ENCODE data around the gene STRIP2. TPM values are rescaled to one million over a fixed set of nuclear protein-coding genes. Genes with fewer than 3 reads are reported as not detected.

Gene STRIP2
- total RNA-seq (2022; extraction: Qiagen RNA extraction), result 6.7 to 8.4 TPM (median 7.1 TPM) in 5 replicates

GRCh38 chr7:129433847-129434674 lies at the start of gene STRIP2:
Gene STRIP2 (plus strand): TSS chr7:129434432. CDS start chr7:129434473, 41 bp downstream.

GRCh38 chr7:129501760-129502707 lies 67.8 kb downstream of the STRIP2 start, which contains the start of gene SMKR1:
Gene SMKR1 (plus strand): TSS chr7:129502531. CDS start chr7:129502825, 294 bp downstream.

Other genes starting within 250 kb of the STRIP2 start
- 12.9 to 18.7 TPM (median 16.7 TPM) in 5 replicates for gene SMO, start 245.8 kb upstream of the STRIP2 start, total RNA-seq (2022; extraction: Qiagen RNA extraction)
- 4.6 to 6.8 TPM (median 6.1 TPM) in 5 replicates for gene AHCYL2, start 209.4 kb upstream of the STRIP2 start, total RNA-seq (2022; extraction: Qiagen RNA extraction)
- 11.8 to 13.3 TPM (median 12.4 TPM) in 5 replicates for gene SMKR1, start 68.1 kb downstream of the STRIP2 start, total RNA-seq (2022; extraction: Qiagen RNA extraction)
- 9.5 to 12.3 TPM (median 11.7 TPM) in 5 replicates for gene NRF1, start 177.3 kb downstream of the STRIP2 start, total RNA-seq (2022; extraction: Qiagen RNA extraction)